ENCODE results near the gene NLRC4.
"Not testable (repeated sequence)": the region's sequence is repeated elsewhere in the genome, so short reads cannot be mapped to it uniquely, and the experiment has no call there.

GRCh38 chr2:32293966-32294562 lies 29.4 kb upstream of the NLRC4 start:
- TF ChIP-seq EZH2 (IDR thresholded peaks at IDR 0.05; ENCODE audit: low read length); CTCF (optimal IDR thresholded peaks at IDR 0.05 in 1 of 3, IDR thresholded peaks at IDR 0.05 in 1 of 3, conservative IDR thresholded peaks at IDR 0.05 in 1 of 3; ENCODE audit: extremely low read depth in 1 of 3, insufficient read depth in 2 of 3, low read length in 3 of 3): not testable (repeated sequence)

Measured in keratinocyte (primary cell).